Fibroblast of peridontal ligament (primary cell): ENCODE results near the gene SLC8B1.
"Not testable (repeated sequence)": the region's sequence is repeated elsewhere in the genome, so short reads cannot be mapped to it uniquely, and the experiment has no call there.

Experiments
- DNase-seq: peaks from one replicate; pipeline ENCODE4 v3.0.0-alpha.2; 2010; ENCODE audit errors: extremely low read depth

The SLC8B1 gene

DNA sequence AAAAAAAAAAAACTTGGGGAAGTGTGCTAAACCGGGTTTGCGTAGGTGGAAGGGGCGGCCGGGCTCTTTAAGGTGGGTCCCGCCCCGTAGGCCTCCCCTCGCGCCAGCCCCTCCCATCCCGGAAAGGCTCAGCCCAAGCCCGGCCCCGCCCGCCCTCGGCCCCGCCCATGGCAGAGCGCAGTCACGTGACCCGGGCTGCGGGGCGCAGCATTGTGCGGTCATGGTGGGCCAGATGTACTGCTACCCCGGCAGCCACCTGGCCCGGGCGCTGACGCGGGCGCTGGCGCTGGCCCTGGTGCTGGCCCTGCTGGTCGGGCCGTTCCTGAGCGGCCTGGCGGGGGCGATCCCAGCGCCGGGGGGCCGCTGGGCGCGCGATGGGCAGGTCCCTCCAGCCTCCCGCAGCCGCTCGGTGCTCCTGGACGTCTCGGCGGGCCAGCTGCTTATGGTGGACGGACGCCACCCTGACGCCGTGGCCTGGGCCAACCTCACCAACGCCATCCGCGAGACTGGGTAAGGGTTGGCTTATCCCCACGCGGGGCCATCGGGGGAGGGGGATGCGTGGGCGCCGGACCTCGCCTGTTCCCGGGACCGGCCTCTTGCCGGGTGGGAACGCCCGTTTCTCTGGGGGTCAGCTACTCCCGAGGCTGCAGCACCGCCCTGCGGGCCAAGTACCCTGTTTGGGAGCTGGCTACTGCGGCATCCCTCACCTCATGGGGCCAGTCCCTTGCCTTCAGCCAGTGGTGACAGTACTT is 23.6 kb upstream of the SLC8B1 start, which contains the start of gene PLBD2:
Gene PLBD2, plus strand, starts transcription at position 207 of the 752 bp plus-strand sequence. Its CDS starts 14 bp downstream, at position 221.
- DNase-seq = peak; percentile 86

DNA sequence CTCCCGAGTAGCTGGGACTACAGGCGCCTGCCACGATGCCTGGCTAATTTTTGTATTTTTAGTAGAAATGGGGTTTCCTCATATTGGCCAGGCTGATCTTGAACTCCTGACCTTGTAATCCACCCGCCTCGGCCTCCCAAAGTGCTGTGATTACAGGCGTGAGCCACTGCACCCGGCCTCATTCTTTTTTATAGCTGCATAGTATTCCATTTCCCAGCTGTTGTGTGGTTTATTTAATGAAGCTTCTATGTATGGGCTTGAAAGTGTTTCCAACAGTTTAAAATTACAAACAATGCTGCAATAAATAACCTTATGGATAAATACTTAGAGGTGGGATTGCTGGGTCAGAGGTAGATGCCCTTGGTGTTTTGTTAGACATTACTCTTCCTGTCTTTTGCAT is 19.3 kb upstream of the SLC8B1 start:
- DNase-seq = not testable (repeated sequence)

DNA sequence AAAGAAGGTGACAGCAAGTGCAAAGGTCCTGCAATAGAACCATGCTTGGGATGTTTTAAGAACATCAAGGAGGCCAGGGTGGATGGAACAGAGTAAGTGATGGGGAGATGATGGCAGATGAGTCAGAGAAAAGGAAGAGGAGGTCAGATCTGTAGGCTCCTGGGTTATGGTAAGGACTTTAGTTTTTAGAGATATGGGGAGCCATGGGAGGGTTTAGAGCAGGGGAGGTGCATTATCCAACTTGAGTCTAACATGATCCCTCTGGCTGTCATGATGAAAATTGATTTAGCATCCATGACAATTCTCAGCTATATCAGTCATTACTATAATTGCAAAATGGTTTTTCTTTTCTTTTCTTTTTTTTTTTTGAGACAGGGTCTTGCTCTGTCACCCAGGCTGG is 16.2 kb upstream of the SLC8B1 start:
- no peak for DNase-seq

DNA sequence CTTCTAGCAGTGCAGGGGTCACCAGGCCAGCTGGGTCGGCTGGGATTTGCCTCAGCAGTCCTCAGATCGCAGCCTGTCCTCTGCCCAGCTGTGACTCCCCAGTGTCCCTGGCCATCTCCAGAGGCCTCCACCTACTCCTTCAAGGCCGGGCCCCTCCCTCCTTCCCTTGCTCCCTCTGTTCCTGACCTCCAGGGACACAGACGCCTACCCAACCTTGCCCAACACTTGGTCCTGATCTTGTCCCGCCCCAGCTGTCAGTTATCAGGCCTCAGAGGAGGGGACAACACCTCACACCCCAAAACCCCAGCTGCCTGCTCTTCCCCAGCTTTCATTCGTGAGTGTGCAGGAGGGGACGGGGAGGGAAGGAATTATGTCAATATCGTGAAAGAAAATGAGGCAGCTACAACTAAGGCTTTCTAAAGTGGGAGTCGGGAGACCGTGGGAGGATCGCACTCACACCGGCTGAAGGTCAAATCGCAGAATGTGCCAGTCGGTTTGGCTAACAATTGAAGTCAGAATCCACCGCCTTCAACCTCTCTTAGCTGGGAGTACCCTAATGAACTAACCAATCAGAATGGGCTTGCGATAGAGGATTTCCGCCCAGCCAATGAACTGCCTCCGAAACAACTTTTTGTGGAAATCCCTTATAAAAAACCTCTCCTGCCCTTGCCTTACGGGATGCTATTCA is 14.1 kb upstream of the SLC8B1 start:
- no peak for DNase-seq

DNA sequence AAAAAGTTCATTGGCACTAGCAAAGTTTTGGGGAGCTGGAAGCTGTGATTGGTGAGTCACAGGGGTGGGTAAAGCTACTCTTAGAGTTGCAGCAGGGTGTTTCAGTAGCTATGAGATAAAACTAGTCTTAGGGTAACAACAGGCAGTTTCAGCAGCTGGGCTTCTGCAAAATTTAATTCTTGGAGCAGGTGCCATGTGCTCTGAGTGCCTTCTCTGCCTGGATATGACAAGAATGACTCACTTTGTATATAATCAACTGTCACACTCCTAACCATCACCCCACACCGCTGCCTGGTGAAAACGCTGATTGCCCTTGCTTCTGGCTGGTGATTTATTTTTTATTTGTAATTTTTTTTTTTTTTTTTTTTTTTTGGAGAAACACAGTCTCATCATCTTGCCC is 13.0 kb upstream of the SLC8B1 start:
- DNase-seq = no peak

DNA sequence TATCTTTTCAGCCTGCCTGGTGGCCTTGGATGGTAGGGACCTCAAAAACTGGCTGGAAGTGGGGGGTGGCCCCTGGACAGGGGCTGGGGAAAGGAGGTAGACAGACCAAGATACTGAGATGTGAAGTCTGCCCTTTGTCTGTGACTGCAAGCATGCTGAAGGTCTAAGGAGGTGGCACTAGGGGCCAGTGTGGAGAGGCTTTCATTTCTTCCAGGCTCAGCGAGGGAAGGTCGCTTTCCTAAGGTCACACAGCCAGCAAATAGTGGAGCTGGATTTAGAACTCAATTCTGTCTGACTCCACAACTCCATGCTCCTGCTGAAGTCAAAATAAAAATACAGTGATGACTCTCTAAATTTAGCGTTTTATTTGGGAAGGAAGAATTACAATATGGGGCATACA is 12.2 kb upstream of the SLC8B1 start:
- DNase-seq = no peak

DNA sequence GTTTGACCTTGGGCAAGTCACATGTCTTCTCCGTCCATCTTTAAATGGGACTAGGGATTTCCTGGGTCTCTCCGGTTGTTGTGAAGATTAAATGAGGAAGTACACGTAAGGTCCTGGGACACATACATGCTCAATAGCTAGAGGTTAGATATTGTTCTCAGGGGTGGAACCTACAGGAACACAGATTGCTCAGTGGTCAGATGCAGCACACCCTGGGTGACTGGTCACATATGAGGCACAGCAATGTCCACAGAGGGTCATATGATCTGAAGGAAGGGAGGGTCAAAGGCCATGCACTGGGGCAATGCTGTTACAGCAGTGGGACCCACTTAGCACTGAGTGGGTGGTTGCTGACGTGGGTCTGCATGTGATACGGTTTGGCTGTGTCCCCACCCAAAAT is 11.4 kb upstream of the SLC8B1 start:
- DNase-seq = no peak

DNA sequence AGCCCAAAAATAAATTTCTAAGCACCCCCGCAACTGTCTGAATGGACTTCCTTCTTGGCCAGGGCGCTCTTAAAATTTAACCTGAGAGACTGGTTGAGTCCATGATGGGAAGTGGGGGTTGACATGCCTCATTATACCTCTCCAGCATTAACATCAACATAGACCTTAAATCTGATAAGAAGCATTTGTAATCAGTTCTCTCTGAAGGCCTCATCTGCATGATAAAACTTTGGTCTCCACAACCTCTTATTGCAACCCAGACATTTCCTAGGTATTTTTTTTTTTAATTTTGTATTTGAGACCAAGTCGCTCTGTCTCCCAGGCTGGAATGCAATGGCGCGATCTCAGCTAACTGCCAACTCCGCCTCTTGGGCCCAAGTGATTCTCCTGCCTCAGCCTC is 10.4 kb upstream of the SLC8B1 start:
- DNase-seq = no peak

DNA sequence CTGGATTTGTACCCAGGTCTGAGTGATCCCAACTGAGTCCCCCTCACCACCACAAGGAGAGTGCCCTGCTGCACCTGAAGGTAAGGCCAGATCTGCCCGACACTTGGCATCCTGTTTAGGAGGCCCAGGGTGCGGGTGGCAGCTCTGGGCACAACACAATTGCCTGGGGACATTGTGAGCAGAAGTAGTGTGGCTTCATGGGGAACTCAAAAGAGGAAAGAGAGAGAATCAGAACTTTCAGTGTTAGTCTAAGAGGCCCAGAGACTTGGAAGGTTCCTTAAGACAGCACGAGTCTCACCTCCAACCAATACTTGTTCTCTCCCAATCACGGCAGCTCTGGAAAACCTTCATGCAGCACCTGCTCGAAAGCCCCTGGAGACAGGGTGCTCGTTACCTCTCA is 6.6 kb upstream of the SLC8B1 start:
- no peak for DNase-seq

DNA sequence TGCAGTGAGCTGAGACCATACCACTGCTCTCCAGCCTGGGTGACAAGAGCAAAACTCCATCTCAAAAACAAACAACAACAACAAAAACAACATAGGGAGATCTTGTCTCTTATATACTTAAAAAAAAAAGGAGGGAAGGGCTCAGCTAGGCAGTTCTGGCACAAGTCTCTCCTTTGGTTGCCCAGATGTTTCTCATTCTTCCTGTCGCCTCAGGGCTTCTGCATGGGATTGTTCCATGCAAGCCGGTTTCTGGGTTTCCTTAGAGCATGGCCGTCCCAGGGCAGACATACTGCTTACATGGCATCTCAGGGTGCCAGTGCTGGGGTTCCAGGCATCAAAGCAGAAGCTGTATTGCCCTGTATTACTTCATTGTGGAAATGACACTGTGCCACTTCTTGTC is 5.2 kb upstream of the SLC8B1 start:
- DNase-seq = peak; percentile 15

DNA sequence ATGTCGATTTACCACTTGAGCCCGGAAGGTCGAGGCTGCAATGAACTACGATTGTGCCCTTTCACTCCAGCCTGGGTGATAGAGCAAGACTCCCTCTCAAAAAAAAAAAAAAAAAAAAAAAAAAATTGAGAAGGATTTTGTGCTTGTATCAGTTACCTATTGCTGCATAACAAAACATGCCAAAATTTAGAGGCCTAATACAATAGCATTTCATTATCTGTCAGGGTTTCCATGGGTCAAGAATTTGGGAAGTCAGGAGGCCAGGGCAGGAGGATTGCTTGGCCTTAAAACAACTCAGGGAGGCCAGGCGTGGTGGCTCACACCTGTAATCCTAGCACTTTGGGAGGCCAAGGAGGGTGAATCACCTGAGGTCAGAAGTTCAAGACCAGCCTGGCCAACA is 4.6 kb upstream of the SLC8B1 start:
- DNase-seq = no peak

DNA sequence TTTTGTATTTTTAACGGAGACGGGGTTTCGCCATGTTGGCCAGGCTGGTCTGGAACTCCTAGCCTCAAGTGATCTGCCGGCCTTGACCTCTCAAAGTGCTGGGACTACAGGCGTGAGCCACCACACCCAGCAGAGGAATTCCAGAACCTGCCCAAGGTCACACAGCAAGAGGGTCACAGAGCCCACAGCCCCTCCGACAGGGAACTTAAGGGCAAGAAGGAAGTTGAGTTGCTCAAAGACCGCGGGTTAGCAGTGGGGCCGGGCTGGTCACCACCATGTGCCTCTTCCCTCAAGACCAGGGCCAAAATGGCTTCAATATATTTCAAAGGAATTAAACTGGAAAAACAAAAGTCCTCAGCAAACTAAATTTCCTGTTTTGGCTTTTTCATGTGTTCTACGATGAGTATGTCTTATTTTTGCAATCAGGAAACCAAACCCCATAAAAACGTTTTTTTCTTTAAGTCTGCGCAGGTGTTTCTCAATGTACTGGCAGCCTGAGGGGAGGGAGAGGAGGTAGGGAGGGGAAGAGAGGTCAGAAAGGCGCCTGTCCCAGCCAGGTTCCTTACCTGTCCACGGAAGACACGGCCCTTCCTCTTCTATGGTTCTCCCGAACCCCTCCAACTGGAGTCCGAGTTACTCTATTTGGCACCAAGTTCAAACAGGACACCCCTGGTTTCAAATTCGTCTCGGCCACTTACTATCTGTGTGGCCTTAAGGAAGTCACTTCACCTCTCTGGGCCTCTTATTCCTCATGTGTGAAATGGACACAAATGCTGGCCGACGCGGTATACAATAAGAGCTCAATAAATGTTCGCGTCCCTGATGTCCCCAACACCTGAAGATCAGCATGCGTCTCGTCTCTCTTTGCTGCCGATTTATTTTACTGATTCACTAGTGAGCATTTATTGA is 778 bp downstream of the SLC8B1 start:
- peak; percentile 14 for DNase-seq

DNA sequence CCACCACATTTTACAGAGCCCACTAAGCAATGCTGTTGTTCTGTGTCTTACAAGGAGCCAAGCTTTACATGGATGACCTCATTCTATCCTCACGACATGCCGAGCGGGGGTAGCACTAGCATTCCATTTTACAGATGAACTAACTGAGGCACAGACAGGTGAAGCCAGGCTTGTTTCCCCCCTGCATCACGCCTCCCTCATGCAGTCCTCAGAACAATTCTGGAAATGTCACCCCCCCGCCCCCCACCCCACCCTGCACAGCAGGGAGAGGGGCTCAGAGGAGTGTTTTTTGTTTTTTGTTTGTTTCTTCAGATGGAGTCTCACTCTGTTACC is 1.5 kb downstream of the SLC8B1 start:
- no peak for DNase-seq

DNA sequence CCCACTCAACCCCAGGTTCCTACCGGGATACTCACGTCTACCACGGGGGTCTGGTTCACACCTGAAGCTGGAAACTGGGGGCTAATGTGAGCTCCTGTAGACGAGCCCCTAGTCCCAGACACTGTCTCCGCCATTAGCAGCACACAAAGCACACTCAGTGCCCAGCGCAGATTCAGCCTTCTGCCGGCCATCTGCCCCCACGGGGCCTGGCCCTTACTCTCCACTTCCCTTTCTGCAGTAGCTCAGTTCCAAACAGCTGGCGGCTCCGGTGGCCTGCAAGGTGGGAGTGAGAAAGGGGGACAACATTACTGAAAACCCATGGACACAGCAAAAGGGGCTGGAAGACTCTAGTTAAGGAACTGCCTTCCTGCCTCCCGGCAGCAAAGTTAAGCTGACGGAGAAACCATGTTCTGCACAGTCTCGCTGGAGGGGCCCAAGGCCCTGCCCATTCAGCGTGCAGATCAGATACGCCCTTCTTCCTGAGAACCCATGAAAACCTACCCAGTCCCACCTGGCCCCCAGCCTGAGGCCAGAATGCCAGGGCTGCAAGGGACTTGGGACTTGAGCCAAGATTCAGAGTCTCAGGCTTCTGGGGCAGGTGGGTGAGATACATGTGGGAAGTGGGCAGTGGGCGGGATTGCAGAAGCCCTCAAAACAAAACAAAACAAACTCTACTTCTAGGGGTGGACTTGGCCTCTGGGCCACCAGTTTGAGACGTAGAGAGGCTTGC is 2.1 kb downstream of the SLC8B1 start:
- DNase-seq = no peak

DNA sequence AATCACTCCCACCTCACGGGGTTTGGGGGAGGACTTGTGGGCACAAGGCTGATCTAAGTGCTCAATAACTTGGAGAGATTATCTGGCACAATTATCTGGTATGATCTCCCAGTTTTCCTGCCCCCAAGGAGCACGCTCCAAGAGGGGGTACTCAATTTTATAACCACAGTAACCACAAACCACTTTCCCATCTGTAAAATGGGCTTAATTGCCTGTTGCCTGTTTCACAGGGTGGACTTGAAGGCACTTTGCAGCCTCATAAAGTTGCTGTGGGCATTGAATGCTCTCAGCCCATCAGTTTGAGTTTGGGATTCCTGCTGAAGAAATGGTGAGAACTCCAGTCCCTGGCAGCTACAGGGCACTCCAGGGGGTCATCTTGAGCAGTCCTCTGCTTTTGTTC is 4.4 kb downstream of the SLC8B1 start:
- no peak for DNase-seq

DNA sequence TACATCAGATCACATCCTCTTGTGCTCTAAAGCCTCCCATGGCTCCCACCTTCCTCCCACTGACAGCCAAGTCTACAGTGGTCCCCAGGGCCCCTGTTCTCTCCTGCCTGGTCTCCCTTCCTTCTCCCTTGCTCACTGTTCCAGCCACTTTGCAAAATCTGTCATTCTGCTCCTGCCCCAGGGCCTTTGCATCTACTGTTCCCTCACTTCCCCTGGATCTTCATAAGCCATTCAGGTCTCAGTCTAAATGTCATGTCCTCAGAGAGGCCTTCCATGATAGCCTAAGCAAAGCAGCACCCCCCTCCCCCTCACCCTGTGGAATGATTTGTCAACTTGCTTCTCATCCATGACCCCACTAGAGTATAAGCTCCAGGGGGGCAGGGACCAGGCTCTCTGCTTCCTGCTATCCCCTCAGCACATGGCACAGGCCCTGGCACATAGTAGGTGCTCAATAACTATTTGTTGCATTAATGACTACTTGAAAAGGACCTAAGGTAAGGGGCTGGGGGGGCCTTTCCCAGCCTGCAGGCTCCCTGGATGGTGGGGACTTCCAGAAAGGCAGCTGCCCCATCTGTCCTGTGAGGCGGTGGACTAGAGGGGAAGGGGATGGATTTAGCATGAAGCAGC is 5.0 kb downstream of the SLC8B1 start:
- no peak for DNase-seq

DNA sequence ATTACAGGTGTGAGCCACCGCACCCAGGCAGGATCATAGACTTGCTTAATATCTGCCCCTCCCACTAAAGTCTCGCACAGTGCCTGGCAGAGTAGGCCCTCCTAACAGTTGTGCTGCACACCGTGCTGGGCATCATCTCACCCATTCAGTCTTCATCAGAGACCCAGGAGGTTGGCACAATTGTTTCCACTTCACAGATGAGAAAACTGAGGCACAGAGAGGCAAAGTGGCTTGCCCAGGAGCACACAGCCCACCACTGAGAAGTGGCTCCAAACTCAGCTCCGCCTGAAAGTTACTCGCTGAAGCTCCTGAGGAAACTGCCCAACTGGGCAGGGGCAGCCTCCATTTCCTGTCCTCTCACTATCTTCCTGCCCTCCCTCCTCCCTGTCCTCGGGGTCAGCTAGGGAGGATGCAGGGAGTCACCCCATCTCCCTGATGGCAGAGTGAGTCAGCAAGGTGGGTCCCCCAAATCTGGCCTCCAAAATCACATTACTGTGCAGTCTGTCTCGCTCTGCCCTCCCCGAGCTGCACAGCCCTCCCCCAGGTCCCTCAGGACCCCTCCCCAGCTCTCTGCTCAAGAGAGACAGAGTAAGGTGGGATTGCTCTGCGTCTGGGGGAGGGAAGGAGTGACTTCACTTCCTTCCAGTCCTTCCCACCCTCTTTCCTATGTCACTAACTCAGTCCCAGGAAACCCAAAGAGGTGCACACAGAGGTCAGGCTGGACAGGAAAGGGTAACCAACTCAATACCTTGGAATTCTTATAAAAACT is 5.7 kb downstream of the SLC8B1 start:
- no peak for DNase-seq

DNA sequence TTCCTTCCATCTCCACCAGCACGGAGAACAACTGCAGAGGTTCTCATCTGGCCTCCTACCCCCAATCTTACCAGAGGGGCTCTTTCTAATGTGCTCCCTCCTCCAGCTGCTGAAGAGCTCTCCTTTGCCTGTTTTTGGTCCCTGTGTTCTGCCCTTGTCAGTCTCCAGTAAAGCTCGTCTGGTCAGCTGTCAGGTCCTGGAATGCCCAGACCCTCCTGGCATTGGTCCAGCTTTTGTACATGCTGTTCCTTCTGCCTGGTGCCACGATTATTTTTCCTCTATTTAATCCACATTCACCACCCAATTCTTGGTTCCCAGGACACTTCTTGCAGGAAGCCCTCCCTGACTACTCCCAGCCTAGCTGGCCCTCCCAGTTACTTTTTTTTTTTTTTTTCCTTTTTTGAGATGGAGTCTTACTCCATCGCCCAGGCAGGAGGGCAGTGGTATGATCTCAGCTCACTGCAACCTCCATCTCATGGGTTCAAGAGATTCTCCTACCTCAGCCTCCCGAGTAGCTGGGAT is 6.5 kb downstream of the SLC8B1 start:
- DNase-seq = no peak

DNA sequence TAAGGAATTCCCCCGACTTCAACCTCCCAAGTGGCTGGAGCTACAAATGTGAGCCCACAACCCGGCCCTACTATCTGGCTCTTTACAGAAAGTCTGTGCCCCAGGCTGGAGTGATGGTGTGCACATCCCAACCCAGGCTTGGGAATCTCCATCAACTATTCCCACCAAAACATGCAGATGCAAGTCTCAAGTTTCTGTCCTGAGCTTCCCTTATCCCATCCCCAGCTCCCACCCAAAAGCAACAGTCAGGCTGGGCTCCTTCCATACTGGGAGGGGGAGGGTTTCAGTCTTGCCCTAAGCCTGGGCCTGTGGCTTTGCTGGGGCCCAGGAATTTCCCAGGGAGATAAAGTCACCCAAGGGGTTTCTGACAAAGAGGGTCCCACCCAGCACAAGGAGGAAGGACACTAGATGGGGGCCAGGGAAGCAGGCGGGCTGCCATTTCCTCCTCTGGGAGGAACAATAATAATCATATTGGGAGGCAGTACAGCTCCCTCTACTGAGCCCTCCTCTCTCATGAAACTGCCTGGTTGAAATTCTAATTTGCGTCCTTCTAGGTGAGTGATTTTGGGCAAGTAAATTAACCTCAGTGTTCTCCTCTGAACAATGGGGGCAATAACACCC is 8.0 kb downstream of the SLC8B1 start:
- peak; percentile 33 for DNase-seq

DNA sequence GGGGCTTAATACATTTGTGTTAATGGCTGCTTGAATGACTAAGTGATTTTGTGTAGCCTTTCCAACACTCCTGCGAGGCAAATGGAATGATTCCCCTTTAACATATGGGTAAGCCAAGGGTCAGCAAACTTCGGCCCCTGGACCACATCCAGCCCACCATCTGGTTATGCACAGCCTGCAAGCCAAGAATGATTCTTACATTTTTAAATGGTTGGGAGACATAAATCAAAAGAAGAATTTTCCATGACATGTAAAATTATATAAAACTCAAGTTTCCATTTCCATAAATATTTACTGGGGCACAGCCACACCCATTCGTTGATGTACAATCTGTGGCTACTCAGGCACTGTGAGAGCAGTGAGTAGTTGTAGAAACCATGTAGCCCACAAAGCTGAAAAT is 9.0 kb downstream of the SLC8B1 start:
- peak; percentile 96 for DNase-seq
